ENCODE data around the gene P4HA2.

GRCh38 chr5:132142459-132142858 is 85.2 kb downstream of the P4HA2 start:
- TF ChIP-seq POLR2A (conservative IDR thresholded peaks at IDR 0.05) (no peak), CTCF (IDR thresholded peaks at IDR 0.05 in 2 of 3, conservative IDR thresholded peaks at IDR 0.05 in 1 of 3; ENCODE audit: insufficient read depth in 2 of 3, low read depth in 1 of 3, low read length in 3 of 3) (no peak), GTF2B (IDR thresholded peaks at IDR 0.05; ENCODE audit: extremely low read depth, insufficient read length) (no peak), DEAF1 (CRISPR knock-in tag; IDR thresholded peaks at IDR 0.05) (no peak), ZBTB33 (CRISPR knock-in tag; IDR thresholded peaks at IDR 0.05) (no peak), KDM4B (IDR thresholded peaks at IDR 0.05; ENCODE audit: borderline replicate concordance in 2 of 2, low read depth in 1 of 2) (no peak), MEF2A (IDR thresholded peaks at IDR 0.05; ENCODE audit: control insufficient read depth, low read depth, low read length) (no peak), FOXK2 (conservative IDR thresholded peaks at IDR 0.05 in 1 of 2, IDR thresholded peaks at IDR 0.05 in 1 of 2; ENCODE audit: low read depth in 2 of 2) (no peak), E2F4 (CRISPR knock-in tag; IDR thresholded peaks at IDR 0.05; ENCODE audit: low read depth) (no peak), PTBP1 (IDR thresholded peaks at IDR 0.05; ENCODE audit: low read depth, low read length) (no peak)

Measured in K562 (cell line).